ENCODE results near the gene RENBP.

Gene RENBP

GRCh38 chrX:153939573-153939972 is 4.9 kb downstream of the RENBP start:
- no peaks in the 10 kb centered on the region for H3K9me3 ChIP-seq (ENCODE audit: control insufficient read depth in 1 of 2, low read length in 2 of 2)
- no peak overlapping the region for H3K27ac ChIP-seq (ENCODE audit: low read length)
- H3K4me3 ChIP-seq (ENCODE audit: low read depth in 1 of 2, low read length in 2 of 2), result no peak overlapping the region
- peaks cover 0 to 13% of the 10 kb centered on the region in 2 donors for H3K4me1 ChIP-seq (ENCODE audit: control insufficient read depth in 1 of 2, insufficient read depth in 2 of 2, low read length in 2 of 2)
- no peaks in the 10 kb centered on the region for H3K36me3 ChIP-seq (ENCODE audit: control insufficient read depth in 1 of 2, insufficient read depth in 2 of 2, low read length in 2 of 2)
- no peaks in the 10 kb centered on the region for H3K27me3 ChIP-seq (ENCODE audit: low read depth, low read length)

GRCh38 chrX:153938226-153938786 is 6.1 kb downstream of the RENBP start:
- Histone ChIP-seq H3K27ac (ENCODE audit: low read length) (no peak overlapping the region), H3K4me3 (ENCODE audit: low read depth in 1 of 2, low read length in 2 of 2) (no peak overlapping the region), H3K9me3 (ENCODE audit: control insufficient read depth in 1 of 2, low read length in 2 of 2) (no peaks in the 10 kb centered on the region), H3K36me3 (ENCODE audit: control insufficient read depth in 1 of 2, insufficient read depth in 2 of 2, low read length in 2 of 2) (no peaks in the 10 kb centered on the region), H3K4me1 (ENCODE audit: control insufficient read depth in 1 of 2, insufficient read depth in 2 of 2, low read length in 2 of 2) (peaks cover 0 to 12% of the 10 kb centered on the region in 2 donors), H3K27me3 (ENCODE audit: low read depth, low read length) (no peaks in the 10 kb centered on the region)

- H3K4me3 ChIP-seq (ENCODE audit: low read depth in 1 of 2, low read length in 2 of 2), result no peak overlapping the region
- no peak overlapping the region for H3K27ac ChIP-seq (ENCODE audit: low read length)
- no peaks in the 10 kb centered on the region for H3K9me3 ChIP-seq (ENCODE audit: control insufficient read depth in 1 of 2, low read length in 2 of 2)
- no peaks in the 10 kb centered on the region for H3K36me3 ChIP-seq (ENCODE audit: control insufficient read depth in 1 of 2, insufficient read depth in 2 of 2, low read length in 2 of 2)
- peaks cover 0 to 11% of the 10 kb centered on the region in 2 donors for H3K4me1 ChIP-seq (ENCODE audit: control insufficient read depth in 1 of 2, insufficient read depth in 2 of 2, low read length in 2 of 2)
- no peaks in the 10 kb centered on the region for H3K27me3 ChIP-seq (ENCODE audit: low read depth, low read length)
These were observed 7.4 kb downstream of the RENBP start for GRCh38 chrX:153937056-153937455.

- no peak overlapping the region for H3K27ac ChIP-seq (ENCODE audit: low read length)
- H3K27me3 ChIP-seq (ENCODE audit: low read depth, low read length), result no peaks in the 10 kb centered on the region
- H3K36me3 ChIP-seq (ENCODE audit: control insufficient read depth in 1 of 2, insufficient read depth in 2 of 2, low read length in 2 of 2), result peaks cover 0 to 8% of the 10 kb centered on the region in 2 donors
- H3K4me3 ChIP-seq (ENCODE audit: low read depth in 1 of 2, low read length in 2 of 2), result peak overlapping the region in 1 of 2 donors; percentile 26
- H3K4me1 ChIP-seq (ENCODE audit: control insufficient read depth in 1 of 2, insufficient read depth in 2 of 2, low read length in 2 of 2), result peaks cover 0 to 11% of the 10 kb centered on the region in 2 donors
- H3K9me3 ChIP-seq (ENCODE audit: control insufficient read depth in 1 of 2, low read length in 2 of 2), result no peaks in the 10 kb centered on the region
These were observed 9.1 kb downstream of the RENBP start for GRCh38 chrX:153935326-153935851.

- Histone ChIP-seq H3K9me3 (ENCODE audit: control insufficient read depth in 1 of 2, low read length in 2 of 2) (no peaks in the 10 kb centered on the region), H3K27ac (ENCODE audit: low read length) (peak within 1 kb of the TSS; percentile 39), H3K4me1 (ENCODE audit: control insufficient read depth in 1 of 2, insufficient read depth in 2 of 2, low read length in 2 of 2) (peaks cover 0 to 11% of the 10 kb centered on the region in 2 donors), H3K27me3 (ENCODE audit: low read depth, low read length) (no peaks in the 10 kb centered on the region), H3K4me3 (ENCODE audit: low read depth in 1 of 2, low read length in 2 of 2) (peak within 1 kb of the TSS; percentile 66 to 68), H3K36me3 (ENCODE audit: control insufficient read depth in 1 of 2, insufficient read depth in 2 of 2, low read length in 2 of 2) (peaks cover 0 to 10% of the 10 kb centered on the region in 2 donors)
These were observed 9.6 kb downstream of the RENBP start, which contains the start of gene NAA10 for GRCh38 chrX:153934762-153935325. TSS of gene NAA10 (minus strand) at chrX:153935037. CDS start at chrX:153934904, 133 bp downstream.

- no peaks in the 10 kb centered on the region for H3K27me3 ChIP-seq (ENCODE audit: low read depth, low read length)
- no peaks in the 10 kb centered on the region for H3K9me3 ChIP-seq (ENCODE audit: control insufficient read depth in 1 of 2, low read length in 2 of 2)
- H3K36me3 ChIP-seq (ENCODE audit: control insufficient read depth in 1 of 2, insufficient read depth in 2 of 2, low read length in 2 of 2), result peaks cover 0 to 10% of the 10 kb centered on the region in 2 donors
- peaks cover 0 to 11% of the 10 kb centered on the region in 2 donors for H3K4me1 ChIP-seq (ENCODE audit: control insufficient read depth in 1 of 2, insufficient read depth in 2 of 2, low read length in 2 of 2)
- peak overlapping the region; percentile 66 to 68 for H3K4me3 ChIP-seq (ENCODE audit: low read depth in 1 of 2, low read length in 2 of 2)
- peak overlapping the region; percentile 39 for H3K27ac ChIP-seq (ENCODE audit: low read length)
These were observed 10.2 kb downstream of the RENBP start for GRCh38 chrX:153934148-153934761.

- H3K36me3 ChIP-seq (ENCODE audit: control insufficient read depth in 1 of 2, insufficient read depth in 2 of 2, low read length in 2 of 2), result peaks cover 0 to 10% of the 10 kb centered on the region in 2 donors
- H3K27ac ChIP-seq (ENCODE audit: low read length), result no peak overlapping the region
- H3K4me3 ChIP-seq (ENCODE audit: low read depth in 1 of 2, low read length in 2 of 2), result peak overlapping the region; percentile 66 to 68
- no peaks in the 10 kb centered on the region for H3K27me3 ChIP-seq (ENCODE audit: low read depth, low read length)
- H3K9me3 ChIP-seq (ENCODE audit: control insufficient read depth in 1 of 2, low read length in 2 of 2), result no peaks in the 10 kb centered on the region
- H3K4me1 ChIP-seq (ENCODE audit: control insufficient read depth in 1 of 2, insufficient read depth in 2 of 2, low read length in 2 of 2), result peaks cover 0 to 16% of the 10 kb centered on the region in 2 donors
These were observed 10.7 kb downstream of the RENBP start for GRCh38 chrX:153933748-153934147.

- Histone ChIP-seq H3K9me3 (ENCODE audit: control insufficient read depth in 1 of 2, low read length in 2 of 2) (no peaks in the 10 kb centered on the region), H3K4me1 (ENCODE audit: control insufficient read depth in 1 of 2, insufficient read depth in 2 of 2, low read length in 2 of 2) (peaks cover 0 to 17% of the 10 kb centered on the region in 2 donors), H3K36me3 (ENCODE audit: control insufficient read depth in 1 of 2, insufficient read depth in 2 of 2, low read length in 2 of 2) (peaks cover 0 to 10% of the 10 kb centered on the region in 2 donors), H3K27ac (ENCODE audit: low read length) (no peak overlapping the region), H3K27me3 (ENCODE audit: low read depth, low read length) (no peaks in the 10 kb centered on the region), H3K4me3 (ENCODE audit: low read depth in 1 of 2, low read length in 2 of 2) (no peak overlapping the region)
These were observed 12.1 kb downstream of the RENBP start for GRCh38 chrX:153932220-153932915.

- H3K27me3 ChIP-seq (ENCODE audit: low read depth, low read length), result no peaks in the 10 kb centered on the region
- no peak overlapping the region for H3K4me3 ChIP-seq (ENCODE audit: low read depth in 1 of 2, low read length in 2 of 2)
- no peak overlapping the region for H3K27ac ChIP-seq (ENCODE audit: low read length)
- H3K36me3 ChIP-seq (ENCODE audit: control insufficient read depth in 1 of 2, insufficient read depth in 2 of 2, low read length in 2 of 2), result peaks cover 0 to 10% of the 10 kb centered on the region in 2 donors
- peaks cover 0 to 22% of the 10 kb centered on the region in 2 donors for H3K4me1 ChIP-seq (ENCODE audit: control insufficient read depth in 1 of 2, insufficient read depth in 2 of 2, low read length in 2 of 2)
- no peaks in the 10 kb centered on the region for H3K9me3 ChIP-seq (ENCODE audit: control insufficient read depth in 1 of 2, low read length in 2 of 2)
These were observed 12.7 kb downstream of the RENBP start for GRCh38 chrX:153931748-153932147.

- peaks cover 0 to 26% of the 10 kb centered on the region in 2 donors for H3K4me1 ChIP-seq (ENCODE audit: control insufficient read depth in 1 of 2, insufficient read depth in 2 of 2, low read length in 2 of 2)
- H3K4me3 ChIP-seq (ENCODE audit: low read depth in 1 of 2, low read length in 2 of 2), result no peak overlapping the region
- H3K27ac ChIP-seq (ENCODE audit: low read length), result no peak overlapping the region
These were observed 13.3 kb downstream of the RENBP start for GRCh38 chrX:153931151-153931550.

More at GRCh38 chrX:153931151-153931550, 13.3 kb downstream of the RENBP start:
- Histone ChIP-seq H3K27me3 (ENCODE audit: low read depth, low read length) (no peaks in the 10 kb centered on the region), H3K36me3 (ENCODE audit: control insufficient read depth in 1 of 2, insufficient read depth in 2 of 2, low read length in 2 of 2) (peaks cover 0 to 10% of the 10 kb centered on the region in 2 donors), H3K9me3 (ENCODE audit: control insufficient read depth in 1 of 2, low read length in 2 of 2) (no peaks in the 10 kb centered on the region)

Data from muscle layer of duodenum (tissue), 2 donors.